GM21576 (cell line): ENCODE data around the gene ESR2.
"Not testable (repeated sequence)": the region's sequence is repeated elsewhere in the genome, so short reads cannot be mapped to it uniquely, and the experiment has no call there.

ENCODE experiments used
- ATAC-seq: cut with Tn5 transposase; IDR thresholded peaks from one replicate; pipeline ENCODE4 v1.9.1; 2021; ENCODE audit warnings: mild to moderate bottlenecking, moderate library complexity; ENCODE audit not compliant: unreplicated experiment

ESR2 gene

GRCh38 chr14:64225151-64225757, 68.9 kb downstream of the ESR2 start:
- ATAC-seq, result no peak

DNA sequence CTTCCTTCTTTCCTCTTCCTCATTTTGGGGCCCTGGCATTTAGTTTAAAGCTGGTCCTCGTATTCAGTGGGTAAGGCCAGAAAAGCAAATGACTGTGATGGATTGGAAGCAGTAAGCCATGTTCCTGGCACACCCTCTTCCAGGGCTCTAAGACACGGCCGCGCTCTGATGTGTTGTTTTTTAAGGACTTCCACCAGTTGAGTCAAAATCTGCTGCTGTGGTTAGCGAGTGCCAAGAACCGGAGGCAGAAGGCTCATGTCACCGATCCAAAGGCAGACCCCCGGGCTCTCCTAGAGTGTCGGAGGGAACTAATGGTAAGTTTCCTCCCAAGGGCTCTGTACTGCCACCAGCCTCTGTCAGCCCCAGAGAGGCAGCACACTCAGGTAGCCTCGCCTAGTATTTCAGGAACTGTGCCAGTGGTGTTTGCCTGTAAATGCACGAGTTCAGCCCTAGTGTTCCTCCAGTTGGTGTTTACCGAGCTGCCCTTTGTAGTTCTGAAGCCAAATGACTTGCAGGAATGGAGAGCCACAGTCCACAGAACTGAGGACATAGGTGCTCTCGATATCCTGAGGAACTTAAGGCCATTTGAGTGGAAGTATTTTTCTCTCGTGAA, 72.7 kb downstream of the ESR2 start:
- no peak for ATAC-seq

DNA sequence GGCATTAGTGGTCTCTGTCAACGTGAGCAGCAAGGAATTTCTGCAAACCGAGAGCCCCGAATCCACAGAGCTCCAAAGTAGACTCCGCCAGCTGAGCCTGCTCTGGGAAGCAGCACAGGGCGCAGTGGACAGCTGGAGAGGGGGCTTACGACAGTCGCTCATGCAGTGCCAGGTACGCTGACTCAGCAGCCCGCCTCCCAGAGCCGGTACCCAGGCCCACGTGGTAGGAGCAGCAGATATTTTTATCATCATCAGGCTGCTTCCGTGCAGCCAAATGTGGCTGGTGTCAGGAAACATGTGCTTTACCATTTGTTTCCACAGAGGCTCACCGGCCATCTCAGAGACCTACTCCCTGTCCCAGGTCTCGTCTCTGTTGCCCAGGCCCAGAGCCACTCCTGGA, 73.7 kb downstream of the ESR2 start:
- no peak for ATAC-seq

DNA sequence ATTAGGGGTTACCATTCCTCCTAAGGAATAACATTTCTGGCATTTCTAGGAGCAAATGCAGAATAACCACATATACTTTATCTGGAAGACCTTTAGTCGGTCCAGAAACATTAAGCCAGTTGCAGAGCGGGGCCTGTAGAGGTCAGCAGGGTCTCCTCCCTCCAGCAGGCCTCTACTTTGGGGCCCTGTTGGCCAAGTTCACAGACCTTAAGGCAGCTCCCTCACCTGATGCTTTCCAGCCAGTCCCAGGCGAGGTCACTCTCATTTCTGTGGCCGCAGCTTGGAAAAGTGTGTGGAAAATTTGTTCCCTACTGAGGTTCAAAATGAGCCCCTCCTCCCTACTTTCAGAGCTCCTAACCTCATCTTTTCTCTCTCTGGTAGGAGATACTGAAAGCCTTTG, 74.1 kb downstream of the ESR2 start:
- no peak for ATAC-seq

GRCh38 chr14:64218344-64219240, 75.6 kb downstream of the ESR2 start:
- ATAC-seq, result no peak

- no peak for ATAC-seq
Observed at GRCh38 chr14:64217834-64218233, 76.3 kb downstream of the ESR2 start.

DNA sequence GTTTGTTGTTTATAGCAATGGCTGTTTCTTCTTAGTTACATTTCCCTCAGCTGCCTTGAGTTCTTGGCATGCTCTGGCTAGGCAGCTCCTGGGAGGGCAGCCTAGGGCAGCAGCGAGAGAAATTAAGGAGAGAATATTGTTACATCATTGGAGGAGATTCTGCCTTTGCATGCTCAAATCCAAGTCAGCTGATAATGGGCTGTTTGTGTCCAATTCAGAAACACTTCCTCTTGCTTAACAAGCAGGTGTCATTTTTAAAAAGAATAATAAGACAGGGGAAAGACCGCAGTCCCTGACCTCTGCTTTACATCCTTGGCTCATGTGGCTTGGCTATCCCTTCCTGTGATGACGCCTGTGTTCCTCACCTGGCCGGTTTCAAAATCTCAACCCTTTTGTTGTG, 76.9 kb downstream of the ESR2 start:
- ATAC-seq, result peak; percentile 48

GRCh38 chr14:64215978-64216377, 78.2 kb downstream of the ESR2 start:
- no peak for ATAC-seq

GRCh38 chr14:64215274-64215673, 78.9 kb downstream of the ESR2 start:
- no peak for ATAC-seq

DNA sequence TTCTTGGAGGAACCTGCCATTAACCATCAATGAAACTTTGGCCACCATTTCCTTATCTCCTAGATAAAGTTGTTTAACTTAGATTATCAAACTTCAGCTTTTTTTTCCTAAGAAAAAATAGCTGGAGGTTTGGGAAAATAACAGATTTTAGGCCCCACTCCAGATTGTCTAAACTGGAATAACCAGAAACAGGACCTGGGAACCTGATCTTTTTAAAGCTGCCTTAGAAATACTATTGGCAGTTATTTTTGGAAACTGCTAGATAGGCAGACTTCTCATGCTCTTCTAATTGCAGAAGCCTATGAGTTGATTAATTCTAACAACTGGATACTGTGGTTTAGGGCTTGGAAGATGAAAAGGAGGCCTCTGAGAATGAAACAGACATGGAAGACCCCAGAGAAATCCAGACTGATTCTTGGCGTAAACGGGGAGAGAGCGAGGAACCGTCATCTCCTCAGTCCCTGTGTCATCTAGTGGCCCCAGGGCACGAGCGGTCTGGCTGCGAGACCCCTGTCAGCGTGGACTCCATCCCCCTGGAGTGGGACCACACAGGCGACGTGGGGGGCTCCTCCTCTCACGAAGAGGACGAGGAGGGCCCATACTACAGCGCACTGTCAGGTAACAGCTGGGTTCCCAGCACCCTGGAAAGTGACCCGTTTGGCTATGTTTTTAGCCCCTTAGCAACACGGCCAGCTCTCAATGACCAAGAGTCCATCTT, 80.2 kb downstream of the ESR2 start:
- ATAC-seq, result no peak

DNA sequence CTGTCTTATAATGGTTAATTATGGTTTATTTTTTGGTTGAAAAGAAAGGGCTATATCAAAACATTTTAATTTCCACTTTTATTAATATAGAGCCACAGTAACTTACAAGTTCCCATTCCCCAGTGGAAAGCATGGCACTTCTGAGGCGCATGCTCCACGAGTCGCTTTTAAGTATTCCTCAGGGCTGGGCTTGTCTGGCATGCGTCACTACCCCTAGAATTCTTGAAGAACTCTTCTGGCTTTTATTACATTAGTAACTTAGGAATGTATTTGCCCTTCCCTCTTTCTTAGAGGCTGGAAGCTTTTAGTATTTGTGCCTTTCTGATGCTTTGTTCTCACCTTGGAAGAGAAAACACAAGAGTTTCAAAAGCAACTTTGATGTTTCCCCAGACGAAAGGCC, 81.1 kb downstream of the ESR2 start:
- ATAC-seq, result no peak

DNA sequence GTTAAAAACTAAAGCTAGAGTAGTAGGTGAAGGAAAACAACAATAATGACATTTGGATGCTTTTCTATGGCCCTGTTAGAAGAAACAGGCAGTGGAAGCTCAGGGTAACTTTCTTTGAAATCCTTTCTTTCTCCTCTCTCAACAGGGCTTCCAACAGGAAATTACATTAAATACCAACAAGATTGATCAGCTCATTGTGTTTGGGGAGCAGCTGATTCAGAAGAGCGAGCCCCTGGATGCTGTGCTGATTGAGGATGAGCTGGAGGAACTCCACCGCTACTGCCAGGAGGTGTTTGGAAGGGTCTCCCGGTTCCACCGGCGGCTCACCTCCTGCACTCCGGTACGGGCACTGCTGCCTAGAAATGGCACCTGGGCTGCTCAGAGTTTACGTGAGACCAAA, 81.5 kb downstream of the ESR2 start:
- ATAC-seq, result no peak

GRCh38 chr14:64210912-64211311, 83.3 kb downstream of the ESR2 start:
- ATAC-seq, result not testable (repeated sequence)

- no peak for ATAC-seq
Observed at GRCh38 chr14:64210216-64210615, 84.0 kb downstream of the ESR2 start.

DNA sequence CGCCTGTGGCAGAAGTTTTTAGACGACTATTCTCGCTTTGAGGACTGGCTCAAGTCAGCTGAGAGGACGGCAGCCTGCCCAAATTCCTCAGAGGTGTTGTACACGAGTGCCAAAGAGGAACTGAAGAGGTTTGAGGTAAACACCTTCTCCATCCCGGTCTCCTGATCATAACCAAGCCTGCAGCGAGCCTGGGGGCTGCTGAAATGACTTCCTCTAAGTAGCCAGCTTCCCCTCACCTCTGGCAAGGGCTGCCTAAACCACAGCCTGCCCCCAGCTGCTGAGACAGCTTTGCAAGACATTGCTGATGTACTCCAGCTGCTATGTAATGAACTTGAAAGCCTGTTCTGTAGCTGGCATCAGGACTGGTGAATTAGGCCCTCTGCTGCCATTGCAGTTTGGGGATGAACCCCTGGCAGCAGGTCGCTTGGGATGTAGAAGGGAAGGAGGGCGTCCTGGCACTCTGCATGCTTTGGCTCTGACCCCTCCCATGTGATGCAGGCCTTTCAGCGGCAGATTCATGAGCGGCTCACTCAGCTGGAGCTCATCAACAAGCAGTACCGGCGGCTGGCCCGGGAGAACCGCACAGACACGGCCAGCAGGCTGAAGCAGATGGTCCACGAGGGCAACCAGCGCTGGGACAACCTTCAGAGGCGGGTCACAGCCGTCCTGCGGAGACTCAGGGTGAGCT, 84.6 kb downstream of the ESR2 start:
- no peak for ATAC-seq

DNA sequence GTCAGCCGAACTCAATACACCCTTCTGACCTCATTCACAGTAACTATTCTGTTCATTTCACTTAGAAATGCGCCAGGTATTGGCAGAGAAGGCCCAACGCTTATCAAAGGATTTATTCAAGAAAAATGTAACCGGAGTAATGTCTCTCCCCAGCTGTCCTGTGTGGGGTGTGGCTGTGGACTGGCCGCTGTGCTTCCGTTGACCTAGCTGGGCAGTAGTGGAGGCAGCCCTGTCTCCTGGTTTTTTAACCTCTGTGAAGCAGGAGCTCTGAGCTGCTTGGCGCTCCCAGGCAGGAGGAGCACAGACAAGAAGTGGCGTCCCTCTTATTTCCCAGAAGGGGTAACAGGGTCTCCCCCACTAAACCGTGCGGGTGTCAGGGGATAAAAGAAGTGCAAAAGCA, 85.2 kb downstream of the ESR2 start:
- no peak for ATAC-seq

- ATAC-seq, result no peak
Observed at GRCh38 chr14:64208261-64208660, 85.9 kb downstream of the ESR2 start.

DNA sequence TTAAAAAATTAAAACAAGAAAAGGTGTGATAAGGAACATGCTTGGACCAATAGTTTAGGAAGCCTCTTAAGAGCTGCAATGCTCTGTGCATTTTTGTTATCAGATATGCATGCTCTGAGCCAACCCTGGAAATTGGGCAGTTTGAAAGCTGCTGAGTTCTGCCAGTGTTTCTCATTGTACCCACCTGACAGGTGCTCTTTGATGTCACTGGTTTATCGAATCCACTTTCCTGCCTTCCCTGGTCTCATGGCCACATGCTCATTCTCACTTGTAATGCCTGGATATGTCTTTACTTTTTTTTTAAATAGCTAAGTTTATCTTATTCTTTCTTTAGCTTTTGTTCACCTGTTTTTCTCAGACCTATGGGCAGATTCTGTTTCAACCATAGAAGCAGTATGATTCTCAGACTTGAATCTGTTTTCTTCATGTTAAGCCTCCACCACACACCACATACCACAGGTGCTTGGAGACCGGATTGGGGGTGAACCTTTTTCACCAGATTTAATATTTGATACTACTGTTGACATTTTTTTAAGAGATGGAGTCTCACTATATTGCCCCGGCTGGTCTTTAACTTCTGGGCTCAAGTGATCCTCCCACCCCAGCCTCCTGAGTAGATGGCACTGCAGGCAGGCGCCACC, 90.7 kb downstream of the ESR2 start:
- no peak for ATAC-seq

DNA sequence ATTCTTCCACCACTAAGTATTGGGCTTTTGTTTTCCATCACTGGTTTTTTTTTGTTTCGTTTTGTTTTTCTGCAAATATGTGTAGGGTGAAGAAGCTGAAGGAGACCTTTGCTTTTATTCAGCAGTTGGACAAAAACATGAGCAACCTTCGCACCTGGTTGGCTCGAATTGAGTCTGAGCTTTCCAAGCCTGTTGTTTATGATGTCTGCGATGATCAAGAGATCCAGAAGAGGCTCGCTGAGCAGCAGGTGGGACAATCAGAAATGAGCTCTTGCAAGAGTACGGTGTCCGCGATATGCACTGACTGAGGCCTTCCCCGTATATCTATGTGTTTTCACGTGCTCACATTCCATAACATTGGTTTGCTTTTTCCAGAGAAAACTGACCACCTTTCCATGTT, 91.5 kb downstream of the ESR2 start:
- no peak for ATAC-seq

- no peak for ATAC-seq
Observed at GRCh38 chr14:64201921-64202545, 92.1 kb downstream of the ESR2 start.
